GM19397 (cell line): ENCODE results near the gene FAT1.

Experiments used
- ATAC-seq: cut with Tn5 transposase; IDR thresholded peaks from one replicate; pipeline ENCODE4 v1.9.1; 2021; ENCODE audit warnings: mild to moderate bottlenecking, moderate library complexity; ENCODE audit not compliant: unreplicated experiment

FAT1 gene

DNA sequence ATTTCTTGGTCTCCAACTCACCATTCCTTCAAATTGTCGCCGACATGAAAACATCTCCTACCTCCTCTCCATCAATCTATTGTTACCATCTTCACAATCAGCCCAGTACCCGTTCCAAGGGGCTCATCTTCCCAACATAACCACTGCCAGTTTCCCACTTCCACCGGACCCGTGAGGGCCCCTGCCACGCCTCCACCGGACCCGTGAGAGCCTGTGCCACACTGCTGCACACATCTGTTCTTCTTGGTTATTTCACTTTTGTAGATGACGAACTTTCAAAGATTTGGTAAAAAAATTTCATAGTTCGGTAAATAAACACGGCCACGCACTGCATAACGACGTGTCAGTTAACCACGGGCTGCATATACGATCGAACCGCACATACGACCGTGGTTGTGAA lies 65.0 kb downstream of the FAT1 start:
- no peak for ATAC-seq

GRCh38 chr4:186657764-186658163 lies 65.9 kb downstream of the FAT1 start:
- ATAC-seq: no peak

GRCh38 chr4:186653969-186654368 lies 69.7 kb downstream of the FAT1 start:
- ATAC-seq: no peak

DNA sequence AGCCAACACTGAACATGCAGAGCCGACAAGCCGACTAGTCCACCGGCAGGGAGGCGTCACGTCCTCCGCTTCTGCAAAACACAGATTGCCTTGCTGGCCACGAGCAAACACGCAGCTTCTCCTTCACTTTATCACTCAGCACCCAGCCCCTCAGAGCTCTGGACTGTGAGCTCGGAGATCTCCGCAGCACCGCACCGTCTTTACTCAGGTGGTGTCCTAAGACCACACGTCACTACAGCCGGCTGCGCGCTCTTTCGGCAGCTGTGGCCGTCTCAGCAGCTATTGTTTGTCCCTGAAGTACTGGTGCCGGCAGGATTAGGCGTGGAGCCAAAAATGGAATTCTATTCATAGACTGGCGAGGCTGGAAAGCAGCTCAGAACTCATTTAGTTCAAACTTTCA lies 72.0 kb downstream of the FAT1 start:
- ATAC-seq: no peak

DNA sequence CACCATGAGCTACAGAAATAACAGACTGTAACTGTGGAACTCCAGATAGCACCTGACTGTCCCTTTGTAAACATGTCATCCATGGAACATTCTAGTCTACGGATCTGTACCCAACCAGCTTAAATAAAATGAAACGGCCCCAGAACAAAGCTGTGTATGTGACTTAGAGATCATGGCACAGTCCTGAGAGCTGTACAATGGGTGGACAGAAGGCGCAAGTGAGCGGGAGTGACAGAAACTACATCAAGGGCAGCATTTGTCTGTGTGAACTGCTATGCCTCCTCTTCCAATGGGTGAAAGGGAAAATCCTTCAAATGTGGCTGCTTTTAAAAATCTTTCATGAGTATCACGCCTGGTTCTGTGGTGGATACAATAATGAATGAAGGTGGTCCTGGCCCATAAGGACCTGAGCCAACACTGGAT lies 72.5 kb downstream of the FAT1 start:
- ATAC-seq: no peak

DNA sequence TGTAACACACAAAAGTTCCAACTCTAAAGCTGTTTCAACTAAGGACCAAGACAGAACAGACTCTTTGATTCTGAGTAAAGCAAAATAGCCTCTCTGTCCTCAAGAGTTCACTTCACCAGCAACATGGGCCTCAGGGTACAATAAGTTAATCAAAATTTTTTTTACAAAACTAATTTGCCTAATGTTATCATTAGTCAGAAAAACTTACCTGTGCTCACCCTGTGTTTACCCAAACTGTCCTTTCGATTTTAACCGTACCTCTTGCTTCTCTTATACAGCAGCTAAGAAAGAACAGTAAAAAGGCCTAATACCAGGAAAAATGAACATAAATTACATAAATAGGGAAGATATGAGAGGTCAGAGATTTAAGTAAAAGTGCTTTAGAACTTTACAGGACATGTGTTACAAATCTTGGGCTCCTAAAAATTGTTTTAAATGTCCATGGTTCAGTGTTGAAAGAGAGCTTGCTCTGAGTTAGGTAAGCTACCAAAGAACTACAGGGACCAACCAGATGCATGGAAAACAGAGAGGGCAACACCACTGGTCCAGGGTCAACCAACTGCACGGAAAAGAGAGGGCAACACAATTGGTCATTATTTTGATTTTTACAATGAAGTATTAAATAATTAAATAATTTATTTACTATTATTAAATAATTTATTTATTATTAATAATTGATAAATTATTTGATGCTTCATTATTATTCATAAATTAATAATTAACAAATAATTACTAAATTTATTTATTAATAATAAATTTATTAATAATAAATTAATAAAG lies 73.1 kb downstream of the FAT1 start:
- ATAC-seq: no peak

DNA sequence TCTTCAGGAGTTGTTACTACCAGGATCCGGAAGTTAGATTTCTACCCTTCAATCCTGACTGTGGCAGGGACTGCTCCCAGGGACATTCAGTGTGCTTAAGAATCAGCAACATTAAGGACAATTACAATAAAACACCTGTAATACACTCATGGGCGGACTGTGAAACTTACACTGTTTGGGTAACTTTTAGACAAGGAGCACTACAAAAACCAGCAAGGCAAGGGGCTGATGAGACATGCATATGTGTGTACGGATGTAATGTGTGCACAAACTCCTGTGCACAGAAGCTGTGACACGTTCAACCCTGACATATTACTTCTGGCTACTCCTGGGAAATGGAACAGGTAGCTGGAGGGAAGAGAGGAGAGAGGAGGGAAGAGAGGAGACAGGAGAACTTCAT lies 75.8 kb downstream of the FAT1 start:
- ATAC-seq: no peak

DNA sequence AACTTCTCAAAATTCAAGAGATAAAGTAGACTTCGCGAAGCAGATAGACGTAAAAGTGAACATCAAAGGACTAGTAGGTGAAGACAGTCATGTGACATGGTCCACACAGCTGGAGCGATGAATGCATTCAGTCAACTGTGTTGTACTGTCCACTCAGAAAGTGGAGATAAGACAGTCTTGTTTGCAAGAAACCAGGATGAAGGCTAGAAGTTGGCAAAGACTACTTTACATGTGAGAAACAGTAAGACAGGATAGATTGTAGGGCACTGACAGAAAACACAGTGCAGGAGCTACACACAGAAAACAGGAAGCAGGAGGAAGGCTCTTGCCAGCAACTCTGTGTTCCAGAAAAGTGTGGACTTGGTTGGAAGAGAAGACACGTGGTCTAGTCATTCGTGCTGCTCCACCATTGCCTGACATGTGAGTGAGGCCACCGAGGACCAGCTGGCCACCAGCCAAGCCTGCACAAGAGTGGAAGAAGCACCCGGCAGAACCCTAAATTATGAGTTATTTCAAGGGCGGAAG lies 78.9 kb downstream of the FAT1 start:
- no peak for ATAC-seq

GRCh38 chr4:186644311-186644638 lies 79.4 kb downstream of the FAT1 start:
- ATAC-seq: no peak

GRCh38 chr4:186643501-186644310 lies 80.0 kb downstream of the FAT1 start:
- ATAC-seq: no peak

DNA sequence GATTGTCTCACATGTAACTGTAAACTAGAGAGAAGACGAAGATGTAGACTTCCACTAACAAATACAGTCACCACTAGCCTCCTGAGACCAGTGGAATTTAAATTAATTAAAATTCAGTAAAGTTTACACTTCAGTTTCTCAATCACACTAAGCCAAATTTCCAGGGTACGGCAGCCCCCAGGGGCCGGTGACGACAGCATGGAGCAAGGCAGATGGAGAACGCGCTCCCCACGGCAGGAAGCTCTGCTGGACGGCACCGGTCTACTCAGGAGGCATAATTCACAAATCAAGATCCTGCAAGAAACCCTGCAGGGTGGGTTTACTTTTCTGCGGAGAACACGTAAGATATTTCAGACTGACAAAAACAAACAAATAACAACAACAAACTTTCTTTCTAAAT lies 80.7 kb downstream of the FAT1 start:
- no peak for ATAC-seq

- ATAC-seq: no peak
Measured at GRCh38 chr4:186642530-186642929, 81.1 kb downstream of the FAT1 start.

DNA sequence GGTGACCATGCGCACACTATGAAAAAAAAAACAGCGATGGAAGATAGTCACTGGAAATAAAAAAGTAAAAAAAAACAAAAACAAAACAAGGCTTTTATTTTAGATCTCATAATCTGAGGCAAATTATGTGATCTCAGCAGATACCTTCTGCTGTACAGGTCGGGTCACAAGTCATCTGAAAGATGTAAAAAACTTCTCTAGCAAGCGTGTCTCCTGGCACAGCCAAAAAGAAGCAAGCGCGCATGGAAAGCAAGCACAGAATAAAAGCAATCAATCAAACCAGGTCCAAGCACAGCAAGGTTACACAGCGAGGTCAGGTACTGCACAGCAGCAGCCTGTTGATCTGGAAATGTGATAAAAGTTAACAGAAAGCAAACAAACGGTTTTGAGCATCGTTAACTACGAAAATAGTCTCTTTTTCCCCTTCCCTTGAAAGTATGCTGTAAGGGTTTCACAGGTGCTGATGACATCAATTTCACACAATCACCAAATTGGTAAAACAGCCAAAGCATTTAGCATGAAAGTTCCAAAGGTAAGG lies 89.0 kb downstream of the FAT1 start:
- ATAC-seq: no peak

GRCh38 chr4:186633844-186634243 lies 89.8 kb downstream of the FAT1 start:
- no peak for ATAC-seq

GRCh38 chr4:186630128-186630527 lies 93.5 kb downstream of the FAT1 start:
- no peak for ATAC-seq

- no peak for ATAC-seq
Measured at GRCh38 chr4:186628058-186628711, 95.5 kb downstream of the FAT1 start.

- no peak for ATAC-seq
Measured at GRCh38 chr4:186627226-186627865, 96.3 kb downstream of the FAT1 start.

DNA sequence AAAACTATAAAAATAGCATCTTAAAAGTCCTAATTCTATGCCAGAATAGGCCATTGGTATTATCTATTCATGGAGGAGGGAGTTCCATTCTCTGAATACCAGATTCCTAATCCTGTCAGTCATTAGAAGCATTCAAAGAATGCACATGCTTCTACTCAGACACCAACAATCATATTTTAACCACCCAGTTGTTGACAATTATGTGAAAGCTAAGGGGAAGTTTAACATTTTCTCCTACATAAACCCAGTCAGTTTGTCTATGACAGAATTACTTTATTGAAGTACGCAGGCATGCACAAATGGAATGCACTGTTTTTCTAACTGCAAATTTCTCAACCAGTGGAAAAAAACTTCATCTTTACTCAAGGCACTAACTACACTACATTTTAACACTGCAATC lies 98.7 kb downstream of the FAT1 start:
- no peak for ATAC-seq

DNA sequence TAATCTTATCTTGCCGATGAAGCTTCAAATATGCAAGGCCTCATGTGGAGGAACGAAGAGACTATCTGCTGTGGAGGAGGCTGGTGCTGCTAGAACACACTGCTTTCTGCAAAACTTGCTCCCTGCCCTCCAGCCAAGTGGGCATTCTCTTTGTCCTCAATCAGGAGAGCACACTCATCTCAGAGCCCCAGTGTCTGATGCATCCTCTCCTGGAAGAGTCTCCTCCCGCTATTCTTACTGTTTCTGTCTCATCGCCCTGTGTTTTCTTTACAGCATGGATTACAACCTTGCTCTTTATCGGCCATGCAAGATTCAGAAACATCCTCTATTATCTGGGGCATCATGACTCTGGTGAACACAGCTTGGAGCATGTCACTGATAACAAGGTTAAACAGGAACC lies 100.1 kb downstream of the FAT1 start:
- no peak for ATAC-seq

GRCh38 chr4:186622788-186623464 lies 100.7 kb downstream of the FAT1 start:
- no peak for ATAC-seq
